Heart right ventricle (tissue), 16 donors: ENCODE results near the gene FRAS1. TPM values are rescaled to one million over a fixed set of nuclear protein-coding genes. Genes with fewer than 3 reads are reported as not detected.

Experiments used
- ATAC-seq, 8 donors: fragments of 200-7000 bp; cut with Tn5 transposase; one replicate each; pipeline ENCODE4 v1.9.1; 2020; ENCODE audit warnings: mild to moderate bottlenecking in 8 of 8, moderate library complexity in 8 of 8, moderate number of reproducible peaks in 1 of 8
- DNase-seq, 2 donors: peaks; one replicate each; pipeline ENCODE4 v3.0.0-alpha.2; 2020
- H3K27ac ChIP-seq, 10 donors: fragments of 200-600 bp; sonication (generic) in 2 of 10; one replicate each; pipeline versions ENCODE4 v1.5.0 to v1.8.0; 2020 to 2022; ENCODE audit warnings: mild to moderate bottlenecking in 3 of 10
- H3K27me3 ChIP-seq, 7 donors: fragments of 200-600 bp; one replicate each; pipeline ENCODE4 v1.8.0; 2021 to 2022; ENCODE audit warnings: mild to moderate bottlenecking in 2 of 7
- H3K36me3 ChIP-seq, 9 donors: fragments of 200-600 bp; sonication (generic) in 1 of 9; one replicate each; pipeline versions ENCODE4 v1.5.0 to v1.8.0; 2020 to 2022; ENCODE audit warnings: mild to moderate bottlenecking in 2 of 9
- H3K4me1 ChIP-seq, 9 donors: fragments of 200-600 bp; sonication (generic) in 1 of 9; one replicate each; pipeline versions ENCODE4 v1.5.0 to v1.8.0; 2020 to 2022; ENCODE audit warnings: mild to moderate bottlenecking in 4 of 9
- H3K4me3 ChIP-seq, 10 donors: fragments of 200-600 bp; sonication (generic) in 2 of 10; one replicate each; pipeline versions ENCODE4 v1.5.0 to v1.8.0; 2020 to 2022; ENCODE audit warnings: mild to moderate bottlenecking in 7 of 10, moderate library complexity in 2 of 10
- H3K9me3 ChIP-seq, 11 donors: fragments of 200-600 bp in 10 of 11; sonication (generic) in 2 of 11; one replicate each; pipeline versions ENCODE4 v1.5.0 to v1.8.0; 2013 to 2022; ENCODE audit warnings: mild to moderate bottlenecking in 2 of 11, control low read depth in 1 of 11, moderate library complexity in 1 of 11
- WGBS, 2 donors: extraction: QIAGEN DNeasy Blood & Tissue Kit; methylation state at CpG; one replicate each; pipeline ENCODE4 v1.1.7; 2013; ENCODE audit warnings: inconsistent platforms in 1 of 2; 5-methylcytosine and 5-hydroxymethylcytosine counted together
- intact Hi-C, 10 donors: fragments of 100-400 bp; cut with DNase I; formaldehyde crosslinking; loops; one replicate each; pipeline versions ENCODE4 v1.11.1 to v1.14.2; 2022
- polyA plus RNA-seq, 2 donors: library from polyadenylated mRNA; stranded (reverse); fragments of 200-250 nt; gene quantifications; one replicate each; pipeline ENCODE4 v1.2.3, GENCODE V29; 2013
- total RNA-seq, 10 donors: library from RNA; stranded (reverse); fragmentation: NEBNext Ultra II Directional in 3 of 10; extraction: Animal tissue kit (Norgen Biotek cat#: 25700) in 3 of 10; gene quantifications; one replicate each; pipeline versions ENCODE4 v1.2.1 to v1.2.4, GENCODE V29; 2021 to 2023
- TF ChIP-seq, protein P1 (sequence below), 9 donors: fragments of 200-600 bp; sonication (generic) in 2 of 9; IDR thresholded peaks; one replicate each; pipeline versions ENCODE4 v1.5.0 to v1.8.0; 2021 to 2022; ENCODE audit warnings: antibody characterized with exemption in 9 of 9, mild to moderate bottlenecking in 5 of 9, moderate library complexity in 1 of 9
- donor health status: Arrhythmogenic right ventricular cardiomyopathy.
- donor health status: ischemic (EF 13 %, LVEDD 7.1; RV severe dilation, severe dysfunction).
- donor health status: healthy with polysubstance abuse.
- donor health status: DM: no; HTN: yes; CAD: no.
- donor health status: DM: no; HTN: no; CAD: no.
- donor health status: ischemic (EF 25% LVEDD 6.9; RV normal size, moderate dysfunction).
- donor health status: ischemic (EF 25% LVEDD 5.7; RV mildly dilated, moderate dysfunction).
- donor health status: healthy.
- donor health status: DM: yes; HTN: yes; CAD: no.
- donor health status: Ischemic cardiomyopathy.
- donor health status: ischemic (EF 35%, LVEDD 5.7; RV mildly dilated, moderate dysfunction).
- donor health status: nonischemic (EF 11% LVEDD 7.7; RV severe dilation, severe dysfunction).
- donor health status: DM: yes; HTN: yes; CAD: no.
- donor health status: PGD.
- donor health status: ischemic (EF 29% LVEDD 5.4; RV normal size, mild dysfunction).
- donor health status: nonischemic (EF 23%, LVEDD 6.1; RV moderate dilation, normal function).

The FRAS1 gene
- total and polyA plus RNA-seq, 12 donors: 0.93 to 6.2 (median 3.1) TPM

DNA sequence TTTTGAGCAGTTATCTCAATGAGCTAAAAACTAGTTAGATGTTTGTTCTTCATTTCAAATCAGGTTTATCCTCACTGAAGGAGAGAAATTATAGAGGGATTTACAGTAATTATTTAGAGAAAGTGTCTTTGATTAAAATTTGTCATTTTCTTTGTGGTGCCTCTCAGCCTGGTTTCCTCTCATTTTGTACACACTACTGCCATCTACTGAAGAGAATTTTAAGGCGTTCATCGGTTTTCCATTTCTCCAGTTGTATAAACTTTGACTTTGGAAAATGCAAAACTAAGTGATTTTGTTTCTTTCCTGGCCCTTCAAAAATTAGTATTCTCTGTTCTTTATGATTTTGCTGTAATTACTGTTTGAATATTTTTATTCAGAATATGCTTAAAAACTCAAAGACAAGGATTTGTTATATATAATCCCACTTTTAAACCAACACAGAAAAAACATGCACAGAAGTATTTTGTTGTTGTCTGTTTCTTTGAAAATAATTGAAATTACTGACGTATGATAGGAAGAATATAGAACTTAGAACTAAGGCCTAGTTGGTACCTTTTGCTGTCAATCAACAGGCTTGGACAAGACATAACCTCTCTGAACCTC lies 460.0 kb downstream of the FRAS1 start:
- no peak overlapping the region for H3K4me3 ChIP-seq
- no peaks in the 10 kb centered on the region for H3K36me3 ChIP-seq
- peak in 1 of 8 donors; percentile 65 for ATAC-seq
- intact Hi-C loops: loop anchor here (1.0 to 10.0 kb wide), 11 partner anchors 75 to 560 kb away; partner anchors contain the start of gene FRAS1 (in 6 of the 10)
- DNase-seq: no peak
- H3K4me1 ChIP-seq: peaks cover 0 to 15% (median 11%) of the 10 kb centered on the region in 9 donors
- no peak overlapping the region for H3K27ac ChIP-seq
- no peaks in the 10 kb centered on the region for H3K9me3 ChIP-seq
- H3K27me3 ChIP-seq: no peaks in the 10 kb centered on the region
- TF ChIP-seq, protein P1, sequence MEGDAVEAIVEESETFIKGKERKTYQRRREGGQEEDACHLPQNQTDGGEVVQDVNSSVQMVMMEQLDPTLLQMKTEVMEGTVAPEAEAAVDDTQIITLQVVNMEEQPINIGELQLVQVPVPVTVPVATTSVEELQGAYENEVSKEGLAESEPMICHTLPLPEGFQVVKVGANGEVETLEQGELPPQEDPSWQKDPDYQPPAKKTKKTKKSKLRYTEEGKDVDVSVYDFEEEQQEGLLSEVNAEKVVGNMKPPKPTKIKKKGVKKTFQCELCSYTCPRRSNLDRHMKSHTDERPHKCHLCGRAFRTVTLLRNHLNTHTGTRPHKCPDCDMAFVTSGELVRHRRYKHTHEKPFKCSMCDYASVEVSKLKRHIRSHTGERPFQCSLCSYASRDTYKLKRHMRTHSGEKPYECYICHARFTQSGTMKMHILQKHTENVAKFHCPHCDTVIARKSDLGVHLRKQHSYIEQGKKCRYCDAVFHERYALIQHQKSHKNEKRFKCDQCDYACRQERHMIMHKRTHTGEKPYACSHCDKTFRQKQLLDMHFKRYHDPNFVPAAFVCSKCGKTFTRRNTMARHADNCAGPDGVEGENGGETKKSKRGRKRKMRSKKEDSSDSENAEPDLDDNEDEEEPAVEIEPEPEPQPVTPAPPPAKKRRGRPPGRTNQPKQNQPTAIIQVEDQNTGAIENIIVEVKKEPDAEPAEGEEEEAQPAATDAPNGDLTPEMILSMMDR (IDR thresholded peaks at IDR 0.05): peak; percentile 51 to 80 (median 65)
- WGBS, 2 donors: 23 to 29% methylated on average over 3 of the region's 3 CpGs

DNA sequence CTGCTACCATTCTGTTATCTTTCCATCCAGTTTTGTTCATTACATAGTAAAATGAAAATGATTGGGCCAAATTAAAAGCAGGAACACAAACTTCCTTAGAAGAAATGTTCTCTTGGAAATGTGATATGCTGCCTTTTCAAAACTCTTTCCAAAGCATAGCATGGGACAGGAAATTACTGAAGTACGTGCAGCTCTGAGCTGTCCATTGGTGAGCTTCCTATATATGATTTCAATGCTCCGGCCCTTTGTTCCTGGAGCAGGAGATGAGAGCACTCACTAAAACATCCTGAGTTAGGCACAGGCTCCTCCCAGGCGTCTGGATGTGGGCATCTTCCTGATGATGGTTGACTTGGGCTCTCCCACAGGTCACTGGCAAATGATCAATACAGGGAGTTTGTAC lies 461.4 kb downstream of the FRAS1 start:
- H3K4me1 ChIP-seq: peaks cover 0 to 15% (median 11%) of the 10 kb centered on the region in 9 donors
- TF ChIP-seq, protein P1 (IDR thresholded peaks at IDR 0.05): no peak
- intact Hi-C loops: loop anchor here (5.0 to 10.0 kb wide), 9 partner anchors 74 to 561 kb away; partner anchors contain the start of gene FRAS1 (in 6 of the 10)
- H3K36me3 ChIP-seq: no peaks in the 10 kb centered on the region
- WGBS, 2 donors: 48 to 70% methylated on average over 3 of the region's 3 CpGs
- no peak overlapping the region for H3K27ac ChIP-seq
- no peak for ATAC-seq
- DNase-seq: no peak
- no peaks in the 10 kb centered on the region for H3K9me3 ChIP-seq
- H3K27me3 ChIP-seq: no peaks in the 10 kb centered on the region
- no peak overlapping the region for H3K4me3 ChIP-seq

DNA sequence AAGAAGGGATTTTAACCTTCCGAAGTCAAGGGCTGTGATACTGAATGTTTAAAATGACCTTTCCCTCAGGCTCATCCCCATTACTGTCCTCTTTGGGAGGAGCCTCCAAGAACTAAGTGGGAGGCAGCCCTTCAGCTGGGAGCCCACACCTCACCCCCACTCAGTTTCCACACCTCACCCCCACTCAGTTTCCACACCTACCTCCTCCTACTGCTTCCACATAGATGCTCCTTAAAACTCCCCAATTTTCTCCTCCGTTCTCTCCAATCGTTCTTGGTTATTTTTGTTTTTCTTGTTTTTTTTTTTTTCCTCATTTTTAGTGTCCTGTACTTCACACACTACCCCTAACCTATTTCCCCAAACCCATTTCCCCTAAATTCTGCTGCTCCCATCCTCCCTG lies 462.8 kb downstream of the FRAS1 start:
- intact Hi-C loops: loop anchor here (5.0 to 10.0 kb wide), 9 partner anchors 72 to 563 kb away; partner anchors contain the start of gene FRAS1 (in 6 of the 10)

DNA sequence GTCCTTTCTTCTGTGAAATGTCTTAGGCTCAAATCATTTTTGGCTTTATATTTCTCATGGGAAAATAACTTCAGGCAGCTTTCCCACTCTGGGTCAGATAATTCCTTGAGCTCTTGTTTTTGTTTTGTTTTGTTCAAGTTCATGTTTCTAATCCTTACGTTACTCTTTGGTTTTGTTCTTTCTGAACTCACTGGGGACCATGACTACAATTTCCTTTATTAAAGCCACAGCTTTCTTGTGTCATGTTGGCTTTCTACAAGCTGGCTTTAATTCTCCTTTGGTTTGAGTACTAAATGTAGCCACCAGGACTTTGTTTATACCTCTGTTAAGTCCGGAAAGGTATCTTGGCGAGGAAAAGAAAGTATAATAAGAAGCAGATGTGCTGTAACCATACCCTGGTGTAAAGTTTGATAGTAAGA lies 463.7 kb downstream of the FRAS1 start:
- peaks cover 0 to 15% (median 11%) of the 10 kb centered on the region in 9 donors for H3K4me1 ChIP-seq
- H3K4me3 ChIP-seq: no peak overlapping the region
- ATAC-seq (peak in 4 of 8 donors; percentile 52 to 70 (median 58)), DNase-seq (no peak)
- peak overlapping the region in 4 of 10 donors; percentile 4 to 59 (median 18) for H3K27ac ChIP-seq
- intact Hi-C loops: no loop called here
- no peaks in the 10 kb centered on the region for H3K27me3 ChIP-seq
- TF ChIP-seq, protein P1 (IDR thresholded peaks at IDR 0.05): no peak
- WGBS, 2 donors: 40 to 52% methylated on average over 3 of the region's 3 CpGs
- no peaks in the 10 kb centered on the region for H3K9me3 ChIP-seq
- no peaks in the 10 kb centered on the region for H3K36me3 ChIP-seq

More for the DNA sequence above, 462.8 kb downstream of the FRAS1 start:
- 89 to 91% methylated on average over 3 of the region's 3 CpGs for WGBS, 2 donors
- Histone ChIP-seq H3K36me3 (no peaks in the 10 kb centered on the region), H3K9me3 (no peaks in the 10 kb centered on the region), H3K27ac (peak overlapping the region in 1 of 10 donors; percentile 18), H3K27me3 (no peaks in the 10 kb centered on the region), H3K4me1 (peaks cover 0 to 15% (median 11%) of the 10 kb centered on the region in 9 donors), H3K4me3 (no peak overlapping the region)
- TF ChIP-seq, protein P1 (IDR thresholded peaks at IDR 0.05): no peak
- ATAC-seq (no peak), DNase-seq (no peak)
